ENCODE measurements around the gene MSX2.

The MSX2 gene

DNA sequence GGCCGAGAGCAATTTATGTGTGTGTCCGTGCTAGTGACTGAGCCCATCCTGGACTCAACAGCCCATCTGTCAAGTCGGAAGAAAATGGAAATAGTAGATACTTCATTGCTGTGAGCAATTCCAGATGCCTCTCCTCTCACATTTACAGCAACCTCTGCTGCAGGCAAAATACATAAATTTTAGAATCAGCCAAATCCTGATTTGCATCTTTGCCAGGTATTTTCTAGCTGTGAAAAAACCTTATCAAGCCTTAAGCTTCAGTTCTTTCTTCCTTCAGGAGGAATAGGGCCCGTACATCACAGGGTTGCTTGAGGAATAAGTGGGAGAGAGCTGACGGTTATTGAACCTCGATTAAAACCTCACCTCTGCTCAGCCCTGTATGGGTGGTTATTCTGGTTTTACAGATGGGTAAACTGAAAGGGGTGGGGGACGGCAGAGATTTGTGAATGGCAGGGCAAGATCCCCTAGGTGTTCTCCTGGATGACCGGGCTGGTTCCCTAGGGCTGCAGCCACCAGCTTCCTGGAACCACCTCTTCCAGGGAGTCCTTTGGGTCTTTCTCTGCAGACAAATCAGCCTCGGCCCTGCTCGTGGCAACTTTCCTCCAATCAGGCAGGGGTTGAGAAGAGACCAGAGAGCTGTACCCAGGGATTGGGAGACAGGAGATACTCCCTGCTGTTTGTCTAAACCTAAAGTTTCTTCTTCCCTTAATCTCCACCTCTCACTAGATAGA is 5.3 kb upstream of the MSX2 start:
- DNase-seq = no peak

DNA sequence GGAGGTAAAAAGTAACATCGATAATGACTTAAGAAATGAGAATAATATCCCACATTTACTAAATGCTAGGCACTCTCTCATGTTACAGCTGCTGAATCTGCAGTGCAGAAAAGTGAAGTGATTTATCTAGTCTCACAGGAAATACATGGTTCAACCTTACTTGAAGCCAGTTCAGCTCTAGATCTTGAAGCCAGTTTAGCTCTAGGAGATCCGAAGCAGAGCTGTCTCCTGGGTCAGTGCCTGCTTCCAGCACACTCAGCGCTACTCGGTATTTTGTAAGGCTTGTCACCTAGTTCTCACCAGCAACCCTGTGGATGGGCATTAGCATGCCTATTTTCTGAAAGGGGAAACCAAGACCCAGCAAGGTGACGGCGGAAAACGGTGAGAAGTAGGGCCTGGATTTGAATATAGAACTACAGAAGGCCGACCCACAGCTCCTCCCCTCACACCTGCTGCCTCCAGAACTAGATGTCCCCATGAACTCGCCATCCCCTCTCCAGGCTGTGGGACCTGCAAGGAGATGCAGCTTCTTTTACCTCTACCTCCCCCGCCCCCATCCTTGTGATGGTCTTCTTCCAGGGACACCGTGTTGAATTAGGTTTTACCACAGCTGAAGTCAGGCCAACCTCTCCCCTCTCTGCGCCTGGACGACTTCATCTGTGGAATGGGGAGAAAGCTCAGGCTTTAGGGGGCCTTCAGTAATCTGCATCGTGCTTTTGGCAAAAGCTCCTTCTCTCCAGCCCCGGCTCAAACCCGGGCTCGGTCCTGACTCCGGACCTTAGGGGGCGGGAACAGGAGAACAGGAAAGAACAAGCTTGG is 4.4 kb upstream of the MSX2 start:
- no peak for DNase-seq

DNA sequence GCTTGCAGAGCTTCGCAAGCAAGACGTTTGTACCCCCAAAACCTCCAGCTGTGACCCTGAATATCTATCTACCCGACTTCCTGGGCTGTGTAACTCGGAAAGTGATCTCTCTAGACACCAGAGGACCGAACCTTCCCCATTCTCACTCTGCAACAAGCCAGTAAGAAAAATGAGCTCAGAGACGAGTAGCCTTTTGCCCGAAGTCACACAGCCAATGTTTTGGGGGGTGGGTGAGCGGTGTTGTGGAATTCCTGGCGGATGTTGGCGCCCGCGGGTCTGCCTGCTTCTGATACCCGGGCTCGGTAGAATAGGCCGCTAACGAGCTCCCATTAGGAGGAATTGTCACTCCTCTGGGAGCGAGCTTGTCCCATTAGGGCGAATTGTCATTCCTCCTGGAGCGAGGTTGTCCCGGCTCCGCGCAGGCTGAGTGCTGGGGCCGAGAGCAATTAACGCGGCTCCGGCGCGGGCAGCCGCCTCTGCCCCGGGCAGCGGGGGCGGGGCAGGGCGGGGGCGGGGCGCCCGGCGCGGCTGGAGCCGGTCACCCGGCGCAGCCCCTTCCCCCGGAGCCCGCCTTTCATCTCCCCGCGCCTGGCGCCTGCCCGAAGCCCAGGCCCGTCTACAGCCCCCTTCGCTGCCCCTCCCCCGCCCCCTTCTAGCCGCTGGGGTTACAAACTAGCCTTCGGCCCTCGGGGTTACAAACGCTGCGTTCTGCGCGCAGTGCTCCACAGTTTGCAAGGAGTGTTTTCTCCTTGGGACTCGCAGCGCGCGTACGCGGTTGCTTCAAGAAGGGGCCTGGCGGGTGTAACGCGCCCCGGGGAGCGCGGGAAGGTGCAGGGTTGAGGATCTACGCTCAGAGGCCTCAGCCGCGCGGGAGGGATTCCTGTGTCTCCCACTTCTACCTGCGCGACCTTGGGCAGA is 3.5 kb upstream of the MSX2 start:
- no peak for DNase-seq

DNA sequence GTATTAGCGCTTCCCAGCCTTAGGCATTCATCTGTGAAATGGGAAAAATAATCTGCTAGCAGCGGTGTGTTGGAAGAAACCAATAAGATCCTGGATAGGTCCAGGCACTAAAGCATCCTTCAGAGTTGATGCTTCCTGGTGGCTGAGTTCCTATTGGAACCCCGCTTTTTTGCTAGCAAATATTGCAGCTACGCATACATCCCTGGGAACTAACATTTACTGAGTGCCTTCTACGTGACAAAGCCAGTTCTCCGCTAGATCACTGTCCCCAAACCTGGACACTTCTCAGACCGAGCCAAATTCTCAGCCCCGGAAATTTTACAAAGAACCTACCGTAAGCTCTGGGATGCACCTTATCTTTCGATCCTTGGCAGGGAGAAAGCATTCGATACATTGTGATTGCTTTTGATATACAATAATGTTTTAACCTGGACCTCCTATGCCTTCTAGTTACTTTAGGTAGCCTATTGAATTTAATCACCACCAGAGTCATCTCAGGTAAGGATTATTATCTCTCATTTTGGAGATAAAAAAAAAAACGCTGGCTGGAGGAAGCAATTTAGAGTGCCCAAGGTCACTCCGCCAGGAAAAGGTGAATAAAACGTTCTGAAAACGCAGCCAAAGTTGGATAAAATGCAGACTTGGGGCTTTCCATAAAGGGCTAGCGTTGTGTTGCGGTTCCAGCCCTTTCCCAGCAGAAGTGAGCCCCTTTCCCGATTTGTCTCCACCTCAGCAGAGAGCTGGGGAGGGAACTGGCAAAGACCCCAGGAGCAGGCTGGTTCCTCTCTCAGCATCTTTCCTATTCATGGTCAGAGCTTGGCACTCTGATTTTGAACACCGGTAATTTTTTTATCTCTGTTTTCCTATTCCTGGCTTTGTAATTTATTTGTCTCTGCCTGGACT is 2.6 kb upstream of the MSX2 start:
- DNase-seq = no peak

DNA sequence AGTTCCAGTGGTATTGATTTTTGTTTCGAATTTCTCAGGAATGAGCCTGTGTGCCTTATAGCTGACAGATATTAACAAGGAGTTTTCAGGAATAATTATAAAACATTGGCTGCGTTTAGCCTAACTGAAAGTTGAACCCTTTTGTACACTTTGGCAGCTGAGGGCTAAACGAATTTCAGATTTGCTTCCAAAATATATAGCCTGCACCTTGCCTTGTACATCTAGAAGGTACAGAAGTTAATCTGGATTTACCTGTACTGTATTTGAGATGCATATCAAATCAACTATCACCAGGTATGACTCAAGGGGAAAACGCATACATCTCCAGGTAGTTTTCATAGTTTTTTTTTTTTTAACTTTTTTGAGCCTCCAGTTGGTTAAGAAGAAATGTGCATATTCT is 1.9 kb upstream of the MSX2 start:
- no peak for DNase-seq

DNA sequence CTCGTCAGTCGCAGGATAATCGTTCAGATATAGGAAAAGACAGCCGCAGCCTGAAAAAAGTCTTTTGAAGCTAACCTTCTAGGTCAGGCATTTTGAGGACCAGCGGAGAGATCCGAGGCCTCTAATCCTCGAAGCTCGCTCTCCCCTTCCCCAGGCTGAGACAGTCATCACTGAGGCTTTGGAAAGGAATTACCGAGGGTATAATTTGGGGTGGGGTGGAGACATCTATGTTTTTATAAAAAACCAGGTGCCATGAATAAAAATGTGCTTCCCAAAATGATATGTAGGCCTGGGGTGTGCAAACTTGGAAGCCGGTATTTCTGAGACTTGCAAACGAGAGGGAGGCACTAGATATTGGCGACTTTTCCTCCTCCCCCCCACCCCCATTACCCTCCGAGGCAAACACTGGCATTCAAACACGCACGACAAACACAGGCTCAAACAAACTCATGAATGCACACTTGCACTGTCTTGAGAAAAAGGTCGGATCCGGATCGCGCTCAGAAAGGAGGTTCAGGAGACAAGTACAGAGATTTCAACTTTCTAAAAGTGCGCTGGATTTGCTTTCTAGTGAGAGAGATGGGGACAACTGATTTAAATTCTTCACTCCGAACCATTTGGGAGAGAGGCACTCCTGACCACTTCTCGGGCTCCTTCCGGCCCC is 935 bp upstream of the MSX2 start:
- no peak for DNase-seq

DNA sequence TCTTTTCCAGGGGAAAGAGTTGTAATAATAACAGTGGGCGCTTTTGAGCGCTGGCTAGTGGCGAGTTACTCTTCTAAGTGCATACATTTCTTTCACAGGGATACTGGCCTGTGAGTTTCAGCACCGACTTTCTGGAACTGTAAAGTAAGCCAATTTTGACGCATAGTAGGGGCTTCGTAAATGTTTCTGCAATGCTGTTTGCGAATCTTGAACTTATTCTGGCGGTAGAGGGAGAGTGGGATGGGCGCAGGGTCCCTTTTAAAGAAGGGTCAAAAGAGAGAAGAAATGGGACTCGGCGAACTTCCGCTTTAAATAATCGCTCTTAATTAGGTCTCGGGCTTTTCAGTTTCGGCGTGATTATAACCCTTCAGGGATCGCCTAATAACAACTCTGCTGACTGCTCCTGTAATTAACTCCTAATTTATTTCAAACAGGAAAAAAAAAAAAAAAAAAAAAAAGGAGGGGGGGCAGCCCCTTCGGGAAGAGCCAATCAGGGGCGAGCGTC is 351 bp upstream of the MSX2 start:
- DNase-seq = no peak

DNA sequence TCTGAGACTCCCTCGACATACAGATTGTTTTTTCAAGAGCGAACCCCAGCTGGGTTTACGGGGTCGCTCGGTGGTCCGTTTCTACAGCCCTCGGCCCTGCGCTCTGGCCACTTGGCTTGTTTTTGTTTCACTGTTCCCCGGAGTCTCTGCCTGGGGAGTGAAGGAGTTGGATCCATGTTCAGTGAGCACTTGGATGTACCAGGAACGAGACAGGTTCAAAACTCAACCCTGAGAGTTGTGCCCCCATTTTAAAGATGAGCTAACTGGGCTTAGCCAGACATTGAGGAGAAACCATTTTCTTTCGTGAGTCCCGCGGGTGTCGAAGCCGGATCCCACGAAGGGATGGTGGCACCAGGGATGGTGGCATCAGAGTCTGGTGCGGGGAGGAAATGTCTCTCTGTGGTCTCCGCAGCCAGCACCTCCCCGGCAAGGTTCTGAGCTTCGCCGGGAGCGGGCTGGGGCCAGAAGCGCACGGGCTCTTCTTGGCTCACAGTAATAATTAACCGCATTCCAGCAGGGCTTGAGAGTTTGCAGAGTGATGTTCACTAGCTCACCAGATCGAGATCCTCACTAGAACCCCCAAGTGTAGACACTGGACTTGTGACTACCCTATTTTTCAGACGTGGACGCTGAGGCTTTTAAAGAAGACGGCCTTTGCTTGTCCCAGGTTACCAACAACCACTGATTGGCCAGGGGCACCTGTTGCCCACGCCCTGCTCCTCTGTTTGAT is 1.0 kb downstream of the MSX2 start:
- DNase-seq = no peak

DNA sequence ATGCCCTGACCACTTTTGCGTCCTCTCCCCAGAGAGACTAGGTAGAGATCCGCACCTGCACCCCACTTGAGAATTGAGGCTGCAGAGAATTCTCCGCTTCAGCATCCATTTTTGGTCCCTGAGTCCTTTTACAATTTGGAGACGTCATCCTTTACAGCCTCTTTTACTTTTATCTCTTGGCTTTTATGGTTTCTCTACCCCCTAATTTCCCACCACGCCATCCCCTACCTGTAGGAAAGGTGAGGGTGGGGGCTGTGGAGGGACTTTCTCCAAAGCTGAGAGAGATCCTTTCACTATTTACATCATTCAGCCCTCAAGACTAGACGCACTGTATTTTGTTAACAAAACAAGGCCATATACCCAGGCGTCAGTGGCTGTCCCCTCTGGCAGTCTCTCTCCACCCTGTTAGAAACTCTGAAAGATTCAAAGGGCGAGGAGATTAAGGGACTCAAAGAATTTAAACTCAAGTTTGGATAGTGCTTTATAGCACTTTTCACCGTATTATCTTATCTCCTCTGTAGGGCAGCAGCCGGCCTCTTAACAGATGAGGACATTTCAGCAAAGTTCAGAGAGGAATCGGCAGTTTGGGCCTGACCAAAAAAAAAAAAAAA is 1.7 kb downstream of the MSX2 start:
- no peak for DNase-seq

DNA sequence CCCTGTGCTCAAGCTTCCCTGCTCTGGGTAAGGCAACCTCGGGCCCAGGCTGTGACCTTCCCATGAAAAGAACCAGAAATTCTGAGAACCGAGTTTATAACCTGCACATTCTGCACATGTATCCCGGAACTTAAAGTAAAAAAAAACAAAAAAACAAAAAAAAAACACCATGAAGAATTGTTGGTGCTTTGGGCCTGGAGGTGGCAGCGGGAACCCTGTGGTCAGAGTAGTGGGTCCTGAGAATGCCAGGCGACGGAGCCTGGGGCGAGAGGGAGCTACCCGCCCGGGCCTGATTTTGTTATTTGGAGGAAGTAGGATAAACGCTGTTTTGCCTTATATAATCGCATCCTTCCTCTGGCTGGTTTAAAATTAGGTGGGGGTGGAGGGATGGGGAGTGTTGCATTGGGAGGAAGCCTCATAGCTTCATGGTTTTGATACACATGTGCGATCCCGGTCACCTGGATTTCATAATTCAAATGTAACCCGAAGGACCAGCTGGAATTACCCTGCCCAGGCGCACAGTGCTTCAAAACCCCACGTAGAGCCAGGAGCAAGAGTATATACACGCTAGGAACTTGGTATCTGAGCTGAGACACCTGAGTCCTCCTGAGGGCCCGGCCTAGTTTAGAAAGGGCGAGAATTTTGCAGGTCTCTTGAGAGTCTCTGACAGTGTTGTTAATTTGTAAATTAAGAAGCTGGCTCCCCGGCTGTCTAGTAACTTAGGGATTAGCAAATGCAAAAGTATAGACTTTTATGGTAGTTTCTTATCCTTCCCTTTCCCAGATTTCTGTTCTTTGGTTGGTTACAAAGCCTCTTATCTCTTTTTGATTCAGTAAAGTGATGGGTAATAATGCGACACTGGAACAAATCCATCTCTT is 2.8 kb downstream of the MSX2 start:
- no peak for DNase-seq

DNA sequence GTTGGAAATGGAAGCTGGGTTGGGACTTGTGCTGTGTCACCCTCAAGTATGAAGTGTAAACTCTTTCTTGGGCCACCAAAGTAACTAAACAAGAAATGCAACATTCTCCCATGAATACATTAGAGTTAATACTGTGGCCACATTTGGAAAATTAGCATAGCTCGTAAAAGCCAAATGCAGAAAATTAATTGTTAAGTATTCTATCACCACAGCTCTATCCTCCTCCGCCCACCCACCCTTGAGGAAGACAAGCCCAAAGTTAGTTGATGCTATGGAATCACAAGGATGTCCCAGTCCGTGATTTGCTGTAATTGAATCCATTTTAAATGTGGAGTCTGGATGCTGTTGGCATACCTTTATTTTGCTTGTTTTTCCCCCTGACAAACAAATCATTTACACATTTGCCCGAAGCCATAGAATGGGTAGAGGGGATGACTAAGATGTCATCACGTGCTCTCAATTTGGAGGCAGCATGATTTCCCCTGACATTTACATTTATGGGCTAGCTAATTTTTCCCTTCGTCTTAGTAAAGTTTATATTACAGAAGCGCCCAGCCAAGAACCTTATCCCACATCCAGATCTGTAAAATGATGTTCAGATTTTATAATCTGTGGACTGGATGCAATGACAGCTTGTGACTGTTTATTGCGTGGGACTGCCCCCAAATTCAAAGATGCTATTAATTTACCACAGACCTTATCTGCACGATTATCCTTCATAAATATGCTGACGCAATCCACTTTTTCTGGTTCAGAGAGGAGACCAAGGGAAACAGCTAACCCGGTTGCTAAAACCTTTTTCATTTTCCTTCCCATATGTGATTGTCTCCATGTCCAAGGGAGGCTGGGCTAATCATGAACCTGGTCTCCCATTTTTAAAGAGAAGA is 3.7 kb downstream of the MSX2 start:
- no peak for DNase-seq

DNA sequence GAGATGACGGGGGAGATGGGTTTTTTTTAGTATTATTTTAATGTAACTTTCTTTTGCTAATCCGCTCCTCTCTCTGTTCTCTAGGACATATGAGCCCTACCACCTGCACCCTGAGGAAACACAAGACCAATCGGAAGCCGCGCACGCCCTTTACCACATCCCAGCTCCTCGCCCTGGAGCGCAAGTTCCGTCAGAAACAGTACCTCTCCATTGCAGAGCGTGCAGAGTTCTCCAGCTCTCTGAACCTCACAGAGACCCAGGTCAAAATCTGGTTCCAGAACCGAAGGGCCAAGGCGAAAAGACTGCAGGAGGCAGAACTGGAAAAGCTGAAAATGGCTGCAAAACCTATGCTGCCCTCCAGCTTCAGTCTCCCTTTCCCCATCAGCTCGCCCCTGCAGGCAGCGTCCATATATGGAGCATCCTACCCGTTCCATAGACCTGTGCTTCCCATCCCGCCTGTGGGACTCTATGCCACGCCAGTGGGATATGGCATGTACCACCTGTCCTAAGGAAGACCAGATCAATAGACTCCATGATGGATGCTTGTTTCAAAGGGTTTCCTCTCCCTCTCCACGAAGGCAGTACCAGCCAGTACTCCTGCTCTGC is 4.8 kb downstream of the MSX2 start:
- no peak for DNase-seq

DNA sequence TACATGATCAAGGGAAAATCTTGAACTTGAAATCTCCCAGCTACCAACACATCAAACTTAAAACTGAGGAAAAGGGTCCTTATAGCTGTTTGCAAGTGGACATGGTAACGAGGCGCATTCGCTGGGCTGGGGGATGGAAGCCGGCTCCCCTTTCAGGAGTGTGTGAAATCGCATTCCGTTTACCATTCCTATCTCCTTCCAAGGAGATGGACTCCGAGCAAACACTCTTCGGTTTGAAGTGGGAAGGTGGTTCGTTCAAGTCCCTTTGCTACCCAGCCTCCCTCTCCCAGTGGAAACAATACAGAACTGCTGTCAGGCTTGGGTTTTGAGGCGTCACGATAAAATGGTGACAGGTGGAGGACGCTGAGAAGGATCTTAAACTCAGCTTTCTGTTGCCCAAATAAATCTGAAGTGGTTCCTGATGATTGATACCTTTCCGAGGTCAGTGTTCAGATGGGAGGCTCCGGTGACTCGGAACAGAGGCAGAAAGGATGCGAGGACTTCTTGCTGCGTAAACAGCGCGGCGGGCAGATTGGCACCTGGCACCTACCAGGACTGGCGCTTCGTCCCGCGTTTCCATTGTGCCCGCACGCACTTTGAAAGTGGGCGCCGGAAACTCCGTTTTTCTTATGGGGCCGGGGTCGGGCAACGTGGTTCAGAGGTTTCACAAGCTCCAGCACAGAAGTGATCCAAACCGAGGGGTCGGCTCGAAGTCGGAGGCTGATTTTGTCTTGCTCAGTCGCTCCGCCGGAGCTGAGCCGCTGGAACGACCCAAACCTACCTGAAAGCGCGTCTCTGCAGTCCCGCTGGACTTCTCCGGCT is 7.0 kb downstream of the MSX2 start:
- no peak for DNase-seq

DNA sequence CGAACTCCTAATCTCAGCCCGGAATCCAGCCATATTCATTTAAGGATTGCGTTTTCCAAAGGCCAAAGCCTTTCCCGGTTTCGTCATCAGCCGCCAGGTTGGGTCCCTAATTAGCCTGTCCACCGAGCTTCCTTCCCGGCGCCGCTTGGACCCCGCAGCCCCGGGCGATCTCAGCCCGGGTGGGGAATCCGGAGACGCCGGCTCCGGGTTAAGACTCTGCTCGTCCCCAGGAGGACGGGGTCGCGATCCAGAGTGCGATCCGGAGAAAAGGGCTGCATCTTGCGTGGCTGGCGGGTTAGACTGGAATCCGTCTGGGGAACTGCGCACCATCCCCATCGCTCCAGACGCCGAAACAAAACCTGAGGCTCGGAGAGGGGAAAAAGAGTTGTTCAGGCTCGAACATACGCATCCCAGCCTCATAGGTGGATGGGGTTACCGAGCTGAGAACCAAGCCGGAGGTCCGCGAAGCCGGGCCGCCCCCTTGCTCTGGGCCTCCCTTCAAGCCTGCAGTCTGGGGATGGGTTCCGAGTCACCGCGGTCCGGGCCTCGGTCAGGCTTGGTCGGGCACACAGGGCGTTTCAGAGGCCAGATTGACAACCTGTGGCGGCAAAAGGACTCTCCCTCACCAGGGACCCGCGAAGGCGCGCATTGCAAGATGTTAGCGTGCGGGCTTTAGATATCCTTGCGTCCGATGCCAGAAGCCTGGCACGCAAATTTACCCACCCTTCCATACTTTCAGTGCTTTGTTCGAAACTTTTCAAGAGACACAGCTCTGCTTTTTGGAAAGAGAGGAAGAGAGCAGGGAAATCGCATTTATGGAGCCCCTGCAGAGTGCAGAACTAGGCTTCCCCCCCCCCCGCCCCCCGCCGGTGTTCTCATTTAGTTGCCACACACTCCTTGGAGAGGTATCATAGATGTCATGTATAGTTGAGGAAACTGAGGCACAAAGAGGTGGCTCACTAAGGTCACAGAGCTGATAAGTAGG is 7.9 kb downstream of the MSX2 start:
- no peak for DNase-seq

DNA sequence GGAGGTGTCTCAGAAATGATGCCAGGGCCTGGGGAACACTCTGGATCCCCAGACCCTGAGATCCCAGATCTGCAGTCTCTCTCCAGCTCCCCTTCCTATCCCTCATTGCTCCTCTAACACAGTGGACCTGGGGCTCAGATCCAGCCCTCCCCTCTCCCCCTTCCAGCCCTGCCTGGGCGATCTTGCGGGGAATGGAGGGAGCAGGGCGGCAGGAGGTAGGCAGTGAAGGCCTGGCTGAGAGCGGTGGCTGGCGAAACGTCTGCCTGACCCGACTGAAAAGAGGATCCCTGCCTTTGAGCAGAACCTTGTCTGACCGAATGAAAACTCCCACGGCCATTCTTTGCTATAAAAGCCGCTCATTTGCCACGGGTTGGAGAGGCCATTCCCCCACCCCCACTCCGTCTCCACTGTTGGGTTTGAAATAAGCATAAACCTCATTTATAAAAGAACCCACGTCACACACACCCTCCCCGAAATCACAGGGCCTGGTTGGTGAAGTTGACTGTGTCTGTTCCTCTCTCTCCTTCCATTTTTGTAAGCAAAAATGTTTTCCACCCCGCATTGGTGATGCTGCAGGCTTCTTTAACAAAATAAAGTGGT is 8.8 kb downstream of the MSX2 start:
- no peak for DNase-seq

Data from right forelimb (tissue), 1 donor.